HepG2 (cell line): ENCODE results near the gene SERPINB13. TPM values are rescaled to one million over a fixed set of nuclear protein-coding genes. Genes with fewer than 3 reads are reported as not detected.
"Not testable (repeated sequence)": the region's sequence is repeated elsewhere in the genome, so short reads cannot be mapped to it uniquely, and the experiment has no call there.

ENCODE experiments used
- ATAC-seq: fragments of 200-7000 bp; cut with Tn5 transposase; 3 replicates; pipeline ENCODE4 v1.9.1; 2020; ENCODE audit warnings: mild to moderate bottlenecking, moderate library complexity
- BruUV-seq: library from RNA; stranded (reverse); fragments of 400-500 nt; replicated peaks from 2 replicates; lab custom pipeline; 2021; lab: Mats Ljungman, UMichigan
- CTCF ChIA-PET: fragments of 300-600 bp; formaldehyde crosslinking; extraction: SDS; loops from one replicate; lab custom pipeline; 2021; ENCODE audit warnings: low total read pairs, inconsistent platforms, low intra/inter-chr PET ratio; lab: Yijun Ruan, JAX
- POLR2A ChIA-PET: fragments of 350-600 bp; sonication (Branson Sonifier 250); formaldehyde crosslinking; loops from one replicate; lab custom pipeline; 2020; ENCODE audit warnings: antibody characterized with exemption, inconsistent platforms; lab: Yijun Ruan, JAX
- DNase-seq: peaks from one replicate; pipeline ENCODE4 v3.0.0-alpha.2; 2015; ENCODE audit warnings: low spot score
- FAIRE-seq: peaks from 3 replicates; lab custom pipeline; 2011; peaks lifted over from hg19 to GRCh38; lab: Jason Lieb, UNC
- H2AFZ ChIP-seq: one replicate; pipeline ENCODE4 v1.6.1; 2011; ENCODE audit warnings: low read length, inconsistent platforms
- H3K27ac ChIP-seq: fragments of 300-600 bp; 3 replicates; pipeline ENCODE4 v1.8.0; 2011; ENCODE audit warnings: mixed run types, mild to moderate bottlenecking, mixed read lengths, low read length, inconsistent platforms; ENCODE audit not compliant: insufficient read depth; ENCODE audit errors: extremely low read length
- H3K27me3 ChIP-seq, 2 experiments: fragments of 200-600 bp in 1 of 2; 2 replicates in 1 of 2; 3 replicates in 1 of 2; pipeline versions ENCODE4 v1.6.0 to v1.8.0; 2011; ENCODE audit warnings: low read length in 2 of 2, mild to moderate bottlenecking in 2 of 2, moderate library complexity in 2 of 2, inconsistent platforms in 1 of 2; ENCODE audit not compliant: insufficient read depth in 2 of 2, control insufficient read depth in 1 of 2
- H3K36me3 ChIP-seq, 2 experiments: fragments of 200-600 bp in 1 of 2; replicated peaks in 1 of 2; 2 replicates in 1 of 2; 3 replicates in 1 of 2; pipeline versions ENCODE4 v1.5.1 to v1.8.0; 2011; ENCODE audit warnings: low read length in 2 of 2, inconsistent platforms in 1 of 2; ENCODE audit not compliant: insufficient read depth in 2 of 2, control insufficient read depth in 1 of 2
- H3K4me1 ChIP-seq: 2 replicates; pipeline ENCODE4 v1.5.1; 2012; ENCODE audit warnings: low read length, inconsistent platforms; ENCODE audit not compliant: insufficient read depth
- H3K4me2 ChIP-seq: 2 replicates; pipeline ENCODE4 v1.6.0; 2011; ENCODE audit warnings: low read depth, low read length, inconsistent platforms
- H3K4me3 ChIP-seq, 3 experiments: fragments of 200-600 bp in 1 of 3; sonication (generic), shearing (Covaris generic) in 1 of 3; replicated peaks in 1 of 3; 2 replicates each; pipeline ENCODE4 v1.5.1; 2011 to 2016; ENCODE audit warnings: low read length in 3 of 3, inconsistent platforms in 2 of 3, low read depth in 2 of 3, mild to moderate bottlenecking in 2 of 3, control low read depth in 1 of 3, mixed read lengths in 1 of 3; ENCODE audit not compliant: insufficient read depth in 1 of 3
- H3K79me2 ChIP-seq: one replicate; pipeline ENCODE4 v1.6.1; 2011; ENCODE audit warnings: low read length, inconsistent platforms; ENCODE audit not compliant: insufficient read depth
- H3K9ac ChIP-seq: 2 replicates; pipeline ENCODE4 v1.6.0; 2011; ENCODE audit warnings: mild to moderate bottlenecking, low read depth, low read length, inconsistent platforms; ENCODE audit not compliant: insufficient read depth
- H3K9me3 ChIP-seq: 2 replicates; pipeline ENCODE4 v1.5.1; 2012; ENCODE audit warnings: mild to moderate bottlenecking, low read length
- H4K20me1 ChIP-seq: 2 replicates; pipeline ENCODE4 v1.6.0; 2011; ENCODE audit warnings: inconsistent platforms, mild to moderate bottlenecking, low read length, moderate library complexity; ENCODE audit not compliant: insufficient read depth
- CCAR2 ChIP-seq: fragments of 200-400 bp; formaldehyde crosslinking; optimal IDR thresholded peaks from 2 replicates; pipeline ENCODE3; 2018; ENCODE audit warnings: low read depth, mild to moderate bottlenecking, low read length, moderate library complexity
- EZH2 ChIP-seq: conservative IDR thresholded peaks from 2 replicates; pipeline ENCODE4 v1.6.1; 2012; ENCODE audit warnings: mild to moderate bottlenecking, low read depth, low read length, moderate library complexity
- GATAD1 ChIP-seq: IDR thresholded peaks from 2 replicates; pipeline ENCODE4 v1.6.1; 2016; ENCODE audit warnings: missing genetic modification reagents, missing compliant biosample characterization
- NCOA1 ChIP-seq: sonication (generic); formaldehyde crosslinking; IDR thresholded peaks from 2 replicates; pipeline ENCODE4 v1.9.0; 2021; ENCODE audit warnings: missing genetic modification reagents
- POLR2G ChIP-seq: fragments of 200-400 bp; formaldehyde crosslinking; IDR thresholded peaks from 2 replicates; pipeline ENCODE4 v1.6.1; 2018; ENCODE audit warnings: mild to moderate bottlenecking, low read depth, low read length, moderate library complexity
- SNAPC5 ChIP-seq: sonication (generic); formaldehyde crosslinking; IDR thresholded peaks from 2 replicates; pipeline ENCODE4 v1.8.1; 2023; ENCODE audit warnings: mild to moderate bottlenecking, missing genetic modification reagents, borderline replicate concordance
- ZNF230 ChIP-seq: sonication (generic); formaldehyde crosslinking; IDR thresholded peaks from 2 replicates; pipeline ENCODE4 v1.4.0; 2020; ENCODE audit warnings: mild to moderate bottlenecking, missing genetic modification reagents
- ZNF549 ChIP-seq: sonication (generic); formaldehyde crosslinking; IDR thresholded peaks from 2 replicates; pipeline ENCODE4 v1.5.0; 2020; ENCODE audit warnings: missing genetic modification reagents
- ZNF572 ChIP-seq: sonication (generic); formaldehyde crosslinking; IDR thresholded peaks from 2 replicates; pipeline ENCODE4 v1.5.1; 2020; ENCODE audit warnings: mild to moderate bottlenecking, missing genetic modification reagents
- ZNF629 ChIP-seq: sonication (generic); formaldehyde crosslinking; conservative IDR thresholded peaks from 2 replicates; pipeline ENCODE4 v1.5.0; 2020; ENCODE audit warnings: missing genetic modification reagents
- ZNF766 ChIP-seq: sonication (generic); formaldehyde crosslinking; IDR thresholded peaks from 2 replicates; pipeline ENCODE4 v1.5.0; 2020; ENCODE audit warnings: missing genetic modification reagents, borderline replicate concordance
- WGBS: methylation state at CpG from one replicate; pipeline ENCODE4 v1.1.6; 2017; ENCODE audit warnings: low lambda C conversion rate; 5-methylcytosine and 5-hydroxymethylcytosine counted together
- in situ Hi-C: cut with HindIII; loops from 2 replicates; pipeline ENCODE4 v1.10.0; 2017; ENCODE audit warnings: low pct_unique_long_range_greater_than_20kb; ENCODE audit not compliant: extremely low pct_ligation_motif_present
- intact Hi-C: fragments of 100-400 bp; cut with micrococcal nuclease; formaldehyde crosslinking; loops from one replicate; pipeline ENCODE4 v1.10.0; 2022; ENCODE audit not compliant: unreplicated experiment
- polyA plus RNA-seq, 8 experiments: library from polyadenylated mRNA; depleted of rRNA in 3 of 8; stranded (reverse) in 7 of 8; unstranded in 1 of 8; fragments of >200 nt; fragmentation: Illumina TruSeq in 4 of 8; extraction: Trizol in 4 of 8; gene quantifications; 2 replicates each; pipeline versions ENCODE4 v1.2.1 to v1.2.3, GENCODE V29; 2011 to 2016; ENCODE audit warnings: low read depth in 4 of 8, missing spikeins in 1 of 8, mixed read lengths in 1 of 8; ENCODE audit not compliant: insufficient read depth in 1 of 8
- total RNA-seq, 5 experiments: library from RNA; depleted of rRNA; stranded (reverse); fragments of >200 nt; fragmentation: Illumina TruSeq; extraction: Trizol; gene quantifications; 2 replicates each; pipeline ENCODE4 v1.2.3, GENCODE V29; 2016; ENCODE audit warnings: low read depth in 1 of 5
- TF ChIP-seq, protein P1 (sequence below): IDR thresholded peaks from 2 replicates; pipeline ENCODE4 v1.6.1; 2016

Gene SERPINB13
- total and polyA plus RNA-seq, 2 of the 13 experiments (the other 11 are each of a cell fraction or from before 2014, with no cell fraction given): not detected

DNA sequence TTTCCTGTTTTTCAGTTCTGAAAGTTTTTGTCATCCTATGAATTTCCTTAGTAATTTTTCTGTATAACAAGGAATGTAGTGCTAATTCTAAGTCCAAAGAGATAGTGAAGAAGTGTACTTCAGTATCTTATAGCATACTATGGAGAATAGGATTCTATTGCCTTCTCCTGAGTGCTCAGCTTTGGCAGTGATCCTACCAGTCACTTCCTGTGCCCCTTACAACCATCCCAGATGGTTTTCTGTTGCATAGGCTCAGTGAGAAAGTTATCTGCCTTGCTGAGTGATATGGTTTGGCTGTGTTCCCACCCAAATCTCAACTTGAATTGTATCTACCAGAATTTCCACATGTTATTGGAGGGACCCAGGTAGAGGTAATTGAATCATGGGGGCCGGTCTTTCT lies 57.6 kb downstream of the SERPINB13 start:
- H3K36me3 ChIP-seq, H3K9me3 ChIP-seq, H3K4me3 ChIP-seq, FAIRE-seq, intact Hi-C loops, POLR2A ChIA-PET, H3K27ac ChIP-seq, H3K4me2 ChIP-seq, in situ Hi-C loops, H2AFZ ChIP-seq, H3K4me1 ChIP-seq, DNase-seq, BruUV-seq, ATAC-seq, H3K27me3 ChIP-seq, H3K79me2 ChIP-seq, CTCF ChIA-PET, H4K20me1 ChIP-seq, H3K9ac ChIP-seq: not testable (repeated sequence)
- WGBS: 70% methylated on average over 1 of the region's 1 CpG

DNA sequence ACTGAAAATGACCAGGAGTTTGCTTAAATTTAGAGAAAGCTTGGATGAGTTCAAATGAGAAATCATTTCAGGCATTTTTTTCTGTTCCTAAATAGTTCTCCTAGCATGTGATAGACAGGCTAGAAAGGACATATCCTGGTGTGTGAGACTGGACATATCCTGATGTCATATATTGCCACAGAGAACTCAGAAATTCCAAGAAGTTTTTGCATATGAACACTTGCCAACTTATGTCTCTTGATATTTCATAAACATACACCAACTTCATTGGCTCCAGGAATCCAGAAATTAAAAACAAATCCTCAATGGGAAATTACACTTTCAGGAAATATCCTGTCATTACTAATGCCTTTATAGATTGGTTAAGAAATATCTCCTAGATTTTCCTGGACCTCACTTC lies 59.8 kb downstream of the SERPINB13 start:
- intact Hi-C loops: no loop called here
- H3K27me3 ChIP-seq: no peaks in the 10 kb centered on the region
- no peaks in the 10 kb centered on the region for H3K9me3 ChIP-seq
- H4K20me1 ChIP-seq: no peaks in the 10 kb centered on the region
- H3K79me2 ChIP-seq: no peaks in the 10 kb centered on the region
- no peaks in the 10 kb centered on the region for H3K4me1 ChIP-seq
- no peak overlapping the region for H2AFZ ChIP-seq
- BruUV-seq: no TSS peak
- H3K27ac ChIP-seq: no peak overlapping the region
- DNase-seq (no peak), FAIRE-seq (no peak), ATAC-seq (no peak)
- H3K36me3 ChIP-seq: no peaks in the 10 kb centered on the region
- H3K4me3 ChIP-seq: no peak overlapping the region
- in situ Hi-C loops: no loop called here
- ChIA-PET CTCF (no interaction called here), POLR2A (no interaction called here)
- no peak for TF ChIP-seq CCAR2
- TF ChIP-seq POLR2G: no peak
- TF ChIP-seq SNAPC5: no peak
- no peak for TF ChIP-seq ZNF629
- TF ChIP-seq EZH2: no peak
- no peak for TF ChIP-seq ZNF766
- no peak for TF ChIP-seq ZNF572 (CRISPR knock-in tag)
- TF ChIP-seq NCOA1 (CRISPR knock-in tag): no peak
- no peak for TF ChIP-seq GATAD1 (CRISPR knock-in tag)
- TF ChIP-seq ZNF549 (CRISPR knock-in tag): no peak
- TF ChIP-seq, protein P1, sequence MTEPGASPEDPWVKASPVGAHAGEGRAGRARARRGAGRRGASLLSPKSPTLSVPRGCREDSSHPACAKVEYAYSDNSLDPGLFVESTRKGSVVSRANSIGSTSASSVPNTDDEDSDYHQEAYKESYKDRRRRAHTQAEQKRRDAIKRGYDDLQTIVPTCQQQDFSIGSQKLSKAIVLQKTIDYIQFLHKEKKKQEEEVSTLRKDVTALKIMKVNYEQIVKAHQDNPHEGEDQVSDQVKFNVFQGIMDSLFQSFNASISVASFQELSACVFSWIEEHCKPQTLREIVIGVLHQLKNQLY: no peak
- no peak for TF ChIP-seq ZNF230 (CRISPR knock-in tag)
- H3K9ac ChIP-seq: no peak overlapping the region
- H3K4me2 ChIP-seq: no peak overlapping the region
